ENCODE data around the gene GABRR2. TPM values are rescaled to one million over a fixed set of nuclear protein-coding genes. Genes with fewer than 3 reads are reported as not detected.
A peak's percentile ranks its signal among the peaks of the same experiment; 100 is the strongest.

GABRR2 gene
- total and polyA plus RNA-seq, 11 donors, result 0.20 to 1.1 (median 0.31) TPM

- DNase-seq, result peak; percentile 62 to 78 (median 68)
- H3K27me3 ChIP-seq, result no peaks in the 10 kb centered on the region
- H3K9me3 ChIP-seq, result no peaks in the 10 kb centered on the region
- peak; percentile 52 to 79 (median 74) for ATAC-seq
- 31 to 44% (median 34%) methylated on average over 9 of the region's 9 CpGs for WGBS, 4 donors
- H3K36me3 ChIP-seq, result peaks cover 0 to 4% (median 0%) of the 10 kb centered on the region in 9 donors
- TF ChIP-seq, protein P1, sequence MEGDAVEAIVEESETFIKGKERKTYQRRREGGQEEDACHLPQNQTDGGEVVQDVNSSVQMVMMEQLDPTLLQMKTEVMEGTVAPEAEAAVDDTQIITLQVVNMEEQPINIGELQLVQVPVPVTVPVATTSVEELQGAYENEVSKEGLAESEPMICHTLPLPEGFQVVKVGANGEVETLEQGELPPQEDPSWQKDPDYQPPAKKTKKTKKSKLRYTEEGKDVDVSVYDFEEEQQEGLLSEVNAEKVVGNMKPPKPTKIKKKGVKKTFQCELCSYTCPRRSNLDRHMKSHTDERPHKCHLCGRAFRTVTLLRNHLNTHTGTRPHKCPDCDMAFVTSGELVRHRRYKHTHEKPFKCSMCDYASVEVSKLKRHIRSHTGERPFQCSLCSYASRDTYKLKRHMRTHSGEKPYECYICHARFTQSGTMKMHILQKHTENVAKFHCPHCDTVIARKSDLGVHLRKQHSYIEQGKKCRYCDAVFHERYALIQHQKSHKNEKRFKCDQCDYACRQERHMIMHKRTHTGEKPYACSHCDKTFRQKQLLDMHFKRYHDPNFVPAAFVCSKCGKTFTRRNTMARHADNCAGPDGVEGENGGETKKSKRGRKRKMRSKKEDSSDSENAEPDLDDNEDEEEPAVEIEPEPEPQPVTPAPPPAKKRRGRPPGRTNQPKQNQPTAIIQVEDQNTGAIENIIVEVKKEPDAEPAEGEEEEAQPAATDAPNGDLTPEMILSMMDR (IDR thresholded peaks at IDR 0.05), result peak in 11 of 12 donors; percentile 41 to 73 (median 56)
- TF ChIP-seq POLR2A (IDR thresholded peaks at IDR 0.05), result no peak
- H3K4me1 ChIP-seq, result peaks cover 7 to 41% (median 25%) of the 10 kb centered on the region in 12 donors
- H3K27ac ChIP-seq, result peak overlapping the region in 11 of 12 donors; percentile 55 to 79 (median 70)
- intact Hi-C loops (cut with DNase I), result loop anchor here (2.0 to 5.0 kb wide), 4 partner anchors 40 to 57 kb away; partner anchors contain the start of gene UBE2J1 (in 6 of the 10)
- H3K4me3 ChIP-seq, result peak overlapping the region in 5 of 12 donors; percentile 18 to 37 (median 31)
These were observed 3.1 kb downstream of the GABRR2 start for GRCh38 chr6:89311853-89312531.

- intact Hi-C loops (cut with DNase I), result loop anchor here (5.0 kb wide), 2 partner anchors 41 to 56 kb away; partner anchors contain the start of gene UBE2J1 (in 5 of the 10)
- Histone ChIP-seq H3K27me3 (no peaks in the 10 kb centered on the region), H3K9me3 (no peaks in the 10 kb centered on the region), H3K4me3 (peak overlapping the region in 3 of 12 donors; percentile 18 to 33 (median 31)), H3K4me1 (peaks cover 7 to 41% (median 25%) of the 10 kb centered on the region in 12 donors), H3K36me3 (peaks cover 0 to 4% (median 0%) of the 10 kb centered on the region in 9 donors), H3K27ac (peak overlapping the region in 9 of 12 donors; percentile 55 to 79 (median 72))
- DNase-seq, result no peak
- TF ChIP-seq, protein P1 (IDR thresholded peaks at IDR 0.05), result peak in 1 of 12 donors; percentile 51
- TF ChIP-seq POLR2A (IDR thresholded peaks at IDR 0.05), result no peak
- WGBS, 4 donors, result 26 to 53% (median 48%) methylated on average over 5 of the region's 5 CpGs
- no peak for ATAC-seq
These were observed 3.6 kb downstream of the GABRR2 start for GRCh38 chr6:89311530-89311852.

GRCh38 chr6:89310929-89311328, 4.2 kb downstream of the GABRR2 start:
- no peak for DNase-seq
- intact Hi-C loops (cut with DNase I), result loop anchor here (5.0 kb wide), 2 partner anchors 41 to 56 kb away; partner anchors contain the start of gene UBE2J1 (in 5 of the 10)
- peaks cover 0 to 4% (median 0%) of the 10 kb centered on the region in 9 donors for H3K36me3 ChIP-seq
- 70 to 83% (median 73%) methylated on average over 10 to 11 of the region's 11 CpGs for WGBS, 4 donors
- H3K27ac ChIP-seq, result peak overlapping the region in 2 of 12 donors; percentile 72 to 78
- TF ChIP-seq, protein P1 (IDR thresholded peaks at IDR 0.05), result no peak
- no peak for TF ChIP-seq POLR2A (IDR thresholded peaks at IDR 0.05)
- peaks cover 7 to 41% (median 25%) of the 10 kb centered on the region in 12 donors for H3K4me1 ChIP-seq
- no peak overlapping the region for H3K4me3 ChIP-seq
- H3K27me3 ChIP-seq, result no peaks in the 10 kb centered on the region
- no peak for ATAC-seq
- no peaks in the 10 kb centered on the region for H3K9me3 ChIP-seq
